Neural progenitor cell (in vitro differentiated cells): ENCODE measurements around the gene ABCD4. TPM values are rescaled to one million over a fixed set of nuclear protein-coding genes. Genes with fewer than 3 reads are reported as not detected.

Source experiments
- DNase-seq: peaks from one replicate; pipeline ENCODE4 v3.0.0-alpha.2; 2016; ENCODE audit warnings: low spot score
- H2AFZ ChIP-seq: fragments of 200-600 bp; sonication (generic); replicated peaks from 2 replicates; pipeline ENCODE4 v1.6.1; 2016; ENCODE audit warnings: antibody characterized with exemption
- H3F3A ChIP-seq: fragments of 200-600 bp; sonication (generic); 2 replicates; pipeline ENCODE4 v1.6.1; 2016; ENCODE audit warnings: antibody characterized with exemption, low read depth
- H3K27ac ChIP-seq: fragments of 200-600 bp; sonication (generic); 2 replicates; pipeline ENCODE4 v1.5.1; 2016; ENCODE audit warnings: mild to moderate bottlenecking
- H3K27me3 ChIP-seq: fragments of 200-600 bp; sonication (generic); 2 replicates; pipeline ENCODE4 v1.6.1; 2016; ENCODE audit warnings: mild to moderate bottlenecking, moderate library complexity
- H3K36me3 ChIP-seq: fragments of 200-600 bp; sonication (generic); 2 replicates; pipeline ENCODE4 v1.5.1; 2016
- H3K4me1 ChIP-seq: fragments of 200-600 bp; sonication (generic); 2 replicates; pipeline ENCODE4 v1.6.1; 2016; ENCODE audit warnings: mixed run types
- H3K4me2 ChIP-seq: fragments of 200-600 bp; sonication (generic); 2 replicates; pipeline ENCODE4 v1.6.1; 2016
- H3K4me3 ChIP-seq: fragments of 200-600 bp; sonication (generic); 2 replicates; pipeline ENCODE4 v1.5.1; 2016
- H3K79me2 ChIP-seq: fragments of 200-600 bp; sonication (generic); 2 replicates; pipeline ENCODE4 v1.6.1; 2016; ENCODE audit warnings: low read depth
- H3K9ac ChIP-seq: fragments of 200-600 bp; sonication (generic); 2 replicates; pipeline ENCODE4 v1.6.1; 2016
- H3K9me3 ChIP-seq: fragments of 200-600 bp; sonication (generic); 2 replicates; pipeline ENCODE4 v1.5.1; 2016; ENCODE audit warnings: low read depth
- H4K20me1 ChIP-seq: fragments of 200-600 bp; sonication (generic); 2 replicates; pipeline ENCODE4 v1.6.1; 2016; ENCODE audit warnings: low read depth
- H3K27ac Mint-ChIP-seq: 3 replicates; pipeline ENCODE4 v1.8.0; 2021; ENCODE audit warnings: mixed read lengths
- H3K27me3 Mint-ChIP-seq: 2 replicates; pipeline ENCODE4 v1.8.0; 2022; ENCODE audit warnings: low read depth, mild to moderate bottlenecking, inconsistent platforms, moderate library complexity, mixed read lengths; ENCODE audit not compliant: insufficient read depth
- H3K36me3 Mint-ChIP-seq: 3 replicates; pipeline ENCODE4 v1.8.0; 2021; ENCODE audit warnings: mixed read lengths
- H3K4me1 Mint-ChIP-seq: 3 replicates; pipeline ENCODE4 v1.8.0; 2021; ENCODE audit warnings: mixed read lengths
- H3K4me3 Mint-ChIP-seq: 3 replicates; pipeline ENCODE4 v1.8.0; 2021; ENCODE audit warnings: mild to moderate bottlenecking, moderate library complexity, mixed read lengths
- H3K9me3 Mint-ChIP-seq: 3 replicates; pipeline ENCODE4 v1.8.0; 2020; ENCODE audit warnings: mixed read lengths
- CTCF ChIP-seq: fragments of 200-600 bp; sonication (generic); IDR thresholded peaks from 2 replicates; pipeline ENCODE4 v1.5.1; 2017; ENCODE audit warnings: antibody characterized with exemption, mild to moderate bottlenecking
- EZH2 ChIP-seq: fragments of 200-600 bp; sonication (generic); IDR thresholded peaks from 2 replicates; pipeline ENCODE4 v1.6.1; 2017; ENCODE audit warnings: antibody characterized with exemption, mild to moderate bottlenecking, moderate library complexity
- EZH2phosphoT487 ChIP-seq: fragments of 200-600 bp; sonication (generic); IDR thresholded peaks from 2 replicates; pipeline ENCODE4 v1.6.1; 2017; ENCODE audit warnings: antibody characterized with exemption
- total RNA-seq: library from RNA; depleted of rRNA; stranded (reverse); fragments of >200 nt; gene quantifications from 2 replicates; pipeline ENCODE4 v1.2.3, GENCODE V29; 2015; ENCODE audit warnings: low replicate concordance

ABCD4 gene
- total RNA-seq, 1 donor from 2014 or later: 66.6 TPM

GRCh38 chr14:74239848-74240793 is 62.6 kb downstream of the ABCD4 start:
- H3K9me3 ChIP-seq: no peaks in the 10 kb centered on the region
- no peak overlapping the region for H3K27ac Mint-ChIP-seq
- no peaks in the 10 kb centered on the region for H3K36me3 Mint-ChIP-seq
- TF ChIP-seq CTCF (no peak), EZH2 (peak; percentile 92), EZH2phosphoT487 (peak; percentile 92)
- H3K79me2 ChIP-seq: no peaks in the 10 kb centered on the region
- peaks cover 31% of the 10 kb centered on the region for H3F3A ChIP-seq
- H3K9me3 Mint-ChIP-seq: peaks cover 13% of the 10 kb centered on the region
- no peak overlapping the region for H3K27ac ChIP-seq
- H3K4me3 Mint-ChIP-seq: peak overlapping the region; percentile 58
- peaks cover 84% of the 10 kb centered on the region for H3K27me3 Mint-ChIP-seq
- no peak overlapping the region for H3K9ac ChIP-seq
- H2AFZ ChIP-seq: peak overlapping the region; percentile 64
- H3K4me2 ChIP-seq: peak overlapping the region; percentile 89
- no peaks in the 10 kb centered on the region for H3K36me3 ChIP-seq
- peaks cover 42% of the 10 kb centered on the region for H3K4me1 ChIP-seq
- peaks cover 95% of the 10 kb centered on the region for H3K27me3 ChIP-seq
- peak overlapping the region; percentile 45 for H3K4me3 ChIP-seq
- peaks cover 21% of the 10 kb centered on the region for H4K20me1 ChIP-seq
- H3K4me1 Mint-ChIP-seq: peaks cover 11% of the 10 kb centered on the region
- DNase-seq: peak; percentile 47

GRCh38 chr14:74238974-74239847 is 63.5 kb downstream of the ABCD4 start, which contains the start of gene VSX2:
Gene VSX2 (plus strand): TSS chr14:74239449. CDS start chr14:74239562, 113 bp downstream.
- no peaks in the 10 kb centered on the region for H3K36me3 ChIP-seq
- Mint-ChIP-seq H3K9me3 (peaks cover 13% of the 10 kb centered on the region), H3K27me3 (peaks cover 84% of the 10 kb centered on the region), H3K4me3 (peak within 1 kb of the TSS; percentile 58), H3K36me3 (no peaks in the 10 kb centered on the region), H3K27ac (no peak within 1 kb of the TSS), H3K4me1 (peaks cover 8% of the 10 kb centered on the region)
- TF ChIP-seq EZH2: no peak
- no peak for TF ChIP-seq CTCF
- no peak for TF ChIP-seq EZH2phosphoT487
- peak within 1 kb of the TSS; percentile 64 for H2AFZ ChIP-seq
- H4K20me1 ChIP-seq: peaks cover 21% of the 10 kb centered on the region
- peaks cover 31% of the 10 kb centered on the region for H3F3A ChIP-seq
- peak; percentile 70 for DNase-seq
- H3K4me2 ChIP-seq: peak within 1 kb of the TSS; percentile 89
- H3K27me3 ChIP-seq: peaks cover 97% of the 10 kb centered on the region
- H3K4me3 ChIP-seq: peak within 1 kb of the TSS; percentile 45
- peaks cover 38% of the 10 kb centered on the region for H3K4me1 ChIP-seq
- no peaks in the 10 kb centered on the region for H3K9me3 ChIP-seq
- no peaks in the 10 kb centered on the region for H3K79me2 ChIP-seq
- H3K9ac ChIP-seq: no peak within 1 kb of the TSS
- no peak within 1 kb of the TSS for H3K27ac ChIP-seq

GRCh38 chr14:74237441-74237840 is 65.3 kb downstream of the ABCD4 start:
- Histone ChIP-seq H3K27me3 (peaks cover 82% of the 10 kb centered on the region), H3K27ac (no peak overlapping the region), H3K4me3 (no peak overlapping the region), H3K9me3 (no peaks in the 10 kb centered on the region), H3F3A (peaks cover 17% of the 10 kb centered on the region), H3K4me1 (peaks cover 33% of the 10 kb centered on the region), H3K36me3 (no peaks in the 10 kb centered on the region), H3K79me2 (no peaks in the 10 kb centered on the region), H3K4me2 (no peak overlapping the region), H3K9ac (no peak overlapping the region), H2AFZ (no peak overlapping the region), H4K20me1 (peaks cover 13% of the 10 kb centered on the region)
- TF ChIP-seq CTCF: no peak
- no peak overlapping the region for H3K27ac Mint-ChIP-seq
- H3K36me3 Mint-ChIP-seq: no peaks in the 10 kb centered on the region
- no peak overlapping the region for H3K4me3 Mint-ChIP-seq
- peaks cover 70% of the 10 kb centered on the region for H3K27me3 Mint-ChIP-seq
- peaks cover 15% of the 10 kb centered on the region for H3K9me3 Mint-ChIP-seq
- peaks cover 4% of the 10 kb centered on the region for H3K4me1 Mint-ChIP-seq
- DNase-seq: no peak

Other genes with a start within 250 kb of the ABCD4 start
- gene ALDH6A1, start 218.5 kb downstream of the ABCD4 start, total RNA-seq: 52.0 and 64.0 TPM in 2 replicates
- gene LIN52, start 218.0 kb downstream of the ABCD4 start, total RNA-seq: 16.4 and 25.7 TPM in 2 replicates
- gene VSX2, start 63.5 kb downstream of the ABCD4 start, total RNA-seq: 0.51 and 1.3 TPM in 2 replicates
- gene VRTN, start 45.5 kb upstream of the ABCD4 start, total RNA-seq: 7.9 and 18.6 TPM in 2 replicates
- gene SYNDIG1L, start 123.3 kb upstream of the ABCD4 start, total RNA-seq: 0.40 TPM in 1 of 2 replicates, not detected in the other
- gene NPC2, start 190.4 kb upstream of the ABCD4 start, total RNA-seq: 371 and 405 TPM in 2 replicates
- gene ISCA2, start 190.8 kb upstream of the ABCD4 start, total RNA-seq: 45.5 and 47.0 TPM in 2 replicates